Naive B cell (primary cell): ENCODE measurements around the gene GLRX2. TPM values are rescaled to one million over a fixed set of nuclear protein-coding genes. Genes with fewer than 3 reads are reported as not detected.
"Not testable (repeated sequence)": the region's sequence is repeated elsewhere in the genome, so short reads cannot be mapped to it uniquely, and the experiment has no call there.

Source experiments
- ATAC-seq, 2 donors: fragments of 150-1000 bp; cut with Tn5 transposase; 2 replicates each; pipeline ENCODE4 v1.10.0; 2021; ENCODE audit warnings: low read depth in 2 of 2, mild to moderate bottlenecking in 2 of 2, moderate library complexity in 2 of 2
- DNase-seq: peaks from one replicate; pipeline ENCODE4 v3.0.0; 2022
- H3K27ac Mint-ChIP-seq, 6 donors: one replicate each; pipeline ENCODE4 v1.8.0; 2020 to 2022; ENCODE audit warnings: mild to moderate bottlenecking in 6 of 6, mixed read lengths in 6 of 6, moderate library complexity in 5 of 6, inconsistent platforms in 2 of 6
- H3K27me3 Mint-ChIP-seq, 3 donors: one replicate each; pipeline ENCODE4 v1.8.0; 2021 to 2022; ENCODE audit warnings: mixed read lengths in 3 of 3, mild to moderate bottlenecking in 1 of 3
- H3K36me3 Mint-ChIP-seq, 2 donors: one replicate each; pipeline ENCODE4 v1.8.0; 2020 to 2022; ENCODE audit warnings: mixed read lengths in 2 of 2, inconsistent platforms in 1 of 2, mild to moderate bottlenecking in 1 of 2
- H3K4me1 Mint-ChIP-seq, 3 donors: one replicate each; pipeline ENCODE4 v1.8.0; 2020 to 2022; ENCODE audit warnings: mixed read lengths in 3 of 3, inconsistent platforms in 1 of 3, mild to moderate bottlenecking in 1 of 3, moderate library complexity in 1 of 3
- H3K4me3 Mint-ChIP-seq, 8 donors: one replicate each; pipeline ENCODE4 v1.8.0; 2020 to 2022; ENCODE audit warnings: mild to moderate bottlenecking in 8 of 8, mixed read lengths in 8 of 8, moderate library complexity in 8 of 8, inconsistent platforms in 2 of 8
- H3K9me3 Mint-ChIP-seq, 7 donors: one replicate each; pipeline ENCODE4 v1.8.0; 2020 to 2022; ENCODE audit warnings: mixed read lengths in 7 of 7, mild to moderate bottlenecking in 5 of 7, inconsistent platforms in 2 of 7, moderate library complexity in 1 of 7
- polyA plus RNA-seq, 6 donors: library from polyadenylated mRNA; unstranded; fragments of 300-500 nt; fragmentation: Illumina TruSeq; gene quantifications; one replicate each; pipeline ENCODE4 v1.2.3, GENCODE V29; 2021; ENCODE audit warnings: low read depth in 6 of 6

The GLRX2 gene
- polyA plus RNA-seq, 6 donors from 2014 or later, result 5.7 to 13.3 (median 7.5) TPM

- Mint-ChIP-seq H3K27ac (peak overlapping the region in 1 of 6 donors; percentile 67), H3K4me1 (peaks cover 7 to 30% (median 29%) of the 10 kb centered on the region in 3 donors), H3K9me3 (no peaks in the 10 kb centered on the region), H3K36me3 (no peaks in the 10 kb centered on the region), H3K4me3 (peak overlapping the region in 1 of 8 donors; percentile 50), H3K27me3 (no peaks in the 10 kb centered on the region)
- DNase-seq, result no peak
- ATAC-seq, result no peak
Observed at GRCh38 chr1:193118803-193119730, 13.9 kb upstream of the GLRX2 start.

- Mint-ChIP-seq H3K9me3 (no peaks in the 10 kb centered on the region), H3K4me3 (peak overlapping the region in 1 of 8 donors; percentile 50), H3K4me1 (peaks cover 7 to 22% (median 21%) of the 10 kb centered on the region in 3 donors), H3K27me3 (no peaks in the 10 kb centered on the region), H3K36me3 (no peaks in the 10 kb centered on the region), H3K27ac (no peak overlapping the region)
- no peak for DNase-seq
- no peak for ATAC-seq
Observed at GRCh38 chr1:193118194-193118593, 13.0 kb upstream of the GLRX2 start.

GRCh38 chr1:193117167-193117566 is 12.0 kb upstream of the GLRX2 start:
- H3K27ac Mint-ChIP-seq, result peak overlapping the region in 3 of 6 donors; percentile 29 to 87 (median 57)
- H3K36me3 Mint-ChIP-seq, H3K27me3 Mint-ChIP-seq, ATAC-seq, H3K4me3 Mint-ChIP-seq, H3K9me3 Mint-ChIP-seq, DNase-seq: not testable (repeated sequence)
- H3K4me1 Mint-ChIP-seq, result peaks cover 0 to 14% (median 12%) of the 10 kb centered on the region in 3 donors

- Mint-ChIP-seq H3K36me3 (no peaks in the 10 kb centered on the region), H3K27ac (no peak overlapping the region), H3K27me3 (no peaks in the 10 kb centered on the region), H3K9me3 (no peaks in the 10 kb centered on the region), H3K4me1 (peaks cover 0 to 9% (median 3%) of the 10 kb centered on the region in 3 donors), H3K4me3 (peak overlapping the region in 1 of 8 donors; percentile 22)
- DNase-seq (no peak), ATAC-seq (no peak)
Observed at GRCh38 chr1:193115629-193116227, 10.5 kb upstream of the GLRX2 start.

- ATAC-seq, result no peak
- no peak for DNase-seq
- H3K4me1 Mint-ChIP-seq, result peaks cover 0 to 9% (median 3%) of the 10 kb centered on the region in 3 donors
- H3K36me3 Mint-ChIP-seq, result no peaks in the 10 kb centered on the region
- no peaks in the 10 kb centered on the region for H3K27me3 Mint-ChIP-seq
- no peak overlapping the region for H3K27ac Mint-ChIP-seq
- H3K9me3 Mint-ChIP-seq, result no peaks in the 10 kb centered on the region
- H3K4me3 Mint-ChIP-seq, result no peak overlapping the region
Observed at GRCh38 chr1:193114485-193115095, 9.4 kb upstream of the GLRX2 start.

GRCh38 chr1:193113992-193114332 is 8.7 kb upstream of the GLRX2 start:
- H3K27ac Mint-ChIP-seq, result no peak overlapping the region
- H3K27me3 Mint-ChIP-seq, result peaks cover 0 to under 1% (median 0%) of the 10 kb centered on the region in 3 donors
- no peak overlapping the region for H3K4me3 Mint-ChIP-seq
- ATAC-seq, result no peak
- H3K36me3 Mint-ChIP-seq, result no peaks in the 10 kb centered on the region
- no peaks in the 10 kb centered on the region for H3K9me3 Mint-ChIP-seq
- peaks cover 0 to 4% (median 3%) of the 10 kb centered on the region in 3 donors for H3K4me1 Mint-ChIP-seq
- no peak for DNase-seq

- Mint-ChIP-seq H3K27ac (no peak overlapping the region), H3K9me3 (no peaks in the 10 kb centered on the region)
Observed at GRCh38 chr1:193113258-193113991, 8.2 kb upstream of the GLRX2 start.

GRCh38 chr1:193111641-193112090 is 6.5 kb upstream of the GLRX2 start:
- Mint-ChIP-seq H3K4me1 (no peaks in the 10 kb centered on the region), H3K4me3 (no peak overlapping the region), H3K36me3 (no peaks in the 10 kb centered on the region), H3K27ac (no peak overlapping the region), H3K27me3 (peaks cover 0 to 4% (median 0%) of the 10 kb centered on the region in 3 donors), H3K9me3 (no peaks in the 10 kb centered on the region)
- DNase-seq (no peak), ATAC-seq (no peak)

More at GRCh38 chr1:193113258-193113991, 8.2 kb upstream of the GLRX2 start:
- H3K4me1 Mint-ChIP-seq, result no peaks in the 10 kb centered on the region
- ATAC-seq (no peak), DNase-seq (no peak)
- H3K36me3 Mint-ChIP-seq, result no peaks in the 10 kb centered on the region
- H3K4me3 Mint-ChIP-seq, result no peak overlapping the region
- peaks cover 0 to 4% (median 0%) of the 10 kb centered on the region in 3 donors for H3K27me3 Mint-ChIP-seq

- no peaks in the 10 kb centered on the region for H3K36me3 Mint-ChIP-seq
- no peak overlapping the region for H3K4me3 Mint-ChIP-seq
- ATAC-seq (no peak), DNase-seq (no peak)
- no peaks in the 10 kb centered on the region for H3K9me3 Mint-ChIP-seq
- H3K27ac Mint-ChIP-seq, result no peak overlapping the region
- no peaks in the 10 kb centered on the region for H3K4me1 Mint-ChIP-seq
- H3K27me3 Mint-ChIP-seq, result peaks cover 0 to 4% (median 0%) of the 10 kb centered on the region in 3 donors
Observed at GRCh38 chr1:193110864-193111263, 5.7 kb upstream of the GLRX2 start.

GRCh38 chr1:193110246-193110645 is 5.0 kb upstream of the GLRX2 start:
- no peak for ATAC-seq
- no peaks in the 10 kb centered on the region for H3K9me3 Mint-ChIP-seq

GRCh38 chr1:193109619-193110018 is 4.4 kb upstream of the GLRX2 start:
- Mint-ChIP-seq H3K27ac (no peak overlapping the region), H3K9me3 (no peaks in the 10 kb centered on the region), H3K4me3 (no peak overlapping the region), H3K36me3 (no peaks in the 10 kb centered on the region), H3K27me3 (peaks cover 0 to 4% (median 0%) of the 10 kb centered on the region in 3 donors), H3K4me1 (peaks cover 2 to 5% (median 4%) of the 10 kb centered on the region in 3 donors)
- ATAC-seq, result no peak
- DNase-seq, result no peak

More at GRCh38 chr1:193110246-193110645, 5.0 kb upstream of the GLRX2 start:
- Mint-ChIP-seq H3K36me3 (no peaks in the 10 kb centered on the region), H3K4me3 (no peak overlapping the region), H3K27me3 (peaks cover 0 to 4% (median 0%) of the 10 kb centered on the region in 3 donors), H3K27ac (no peak overlapping the region), H3K4me1 (peaks cover 2 to 5% (median 4%) of the 10 kb centered on the region in 3 donors)
- DNase-seq, result no peak

- Mint-ChIP-seq H3K27me3 (peaks cover 0 to 4% (median 0%) of the 10 kb centered on the region in 3 donors), H3K4me1 (peaks cover 11 to 14% (median 14%) of the 10 kb centered on the region in 3 donors), H3K9me3 (no peaks in the 10 kb centered on the region), H3K4me3 (peak overlapping the region in 1 of 8 donors; percentile 34), H3K27ac (no peak overlapping the region), H3K36me3 (no peaks in the 10 kb centered on the region)
- DNase-seq, result no peak
- no peak for ATAC-seq
Observed at GRCh38 chr1:193108471-193108870, 3.3 kb upstream of the GLRX2 start.

GRCh38 chr1:193105821-193106177 is 585 bp upstream of the GLRX2 start:
- H3K27me3 Mint-ChIP-seq, result peaks cover 0 to 4% (median 0%) of the 10 kb centered on the region in 3 donors
- no peaks in the 10 kb centered on the region for H3K36me3 Mint-ChIP-seq
- H3K9me3 Mint-ChIP-seq, result no peaks in the 10 kb centered on the region
- peak overlapping the region; percentile 84 to 97 (median 95) for H3K4me3 Mint-ChIP-seq
- DNase-seq, result no peak
- no peak for ATAC-seq
- peaks cover 19 to 25% (median 20%) of the 10 kb centered on the region in 3 donors for H3K4me1 Mint-ChIP-seq
- H3K27ac Mint-ChIP-seq, result peak overlapping the region in 4 of 6 donors; percentile 58 to 82 (median 67)
